HCT116 (cell line): ENCODE data around the gene NEUROD2.

ENCODE experiments used
- CTCF ChIP-seq, 3 experiments: fragments of 200-600 bp in 1 of 3; sonication (generic) in 1 of 3; IDR thresholded peaks in 2 of 3; conservative IDR thresholded peaks in 1 of 3; 2 replicates each; pipeline ENCODE4 v1.5.1; 2012 to 2017; ENCODE audit warnings: low read depth in 2 of 3, low read length in 2 of 3, antibody characterized with exemption in 1 of 3, borderline replicate concordance in 1 of 3, control low read depth in 1 of 3, mild to moderate bottlenecking in 1 of 3, mixed read lengths in 1 of 3, mixed run types in 1 of 3, moderate library complexity in 1 of 3; ENCODE audit not compliant: insufficient read depth in 1 of 3
- SP1 ChIP-seq: IDR thresholded peaks from 2 replicates; pipeline ENCODE4 v1.6.1; 2012; ENCODE audit warnings: low read depth

GRCh38 chr17:39578272-39578671 is 29.4 kb downstream of the NEUROD2 start:
- TF ChIP-seq SP1 (no peak), CTCF (IDR thresholded peaks at IDR 0.05 in 2 of 3, conservative IDR thresholded peaks at IDR 0.05 in 1 of 3; ENCODE audit: borderline replicate concordance in 1 of 3, insufficient read depth in 1 of 3, low read depth in 2 of 3, low read length in 2 of 3) (no peak)
